ENCODE measurements around the gene SSR3. TPM values are rescaled to one million over a fixed set of nuclear protein-coding genes. Genes with fewer than 3 reads are reported as not detected.

Gene SSR3
- total and polyA plus RNA-seq, 8 donors = 30.4 to 190 (median 76.8) TPM

DNA sequence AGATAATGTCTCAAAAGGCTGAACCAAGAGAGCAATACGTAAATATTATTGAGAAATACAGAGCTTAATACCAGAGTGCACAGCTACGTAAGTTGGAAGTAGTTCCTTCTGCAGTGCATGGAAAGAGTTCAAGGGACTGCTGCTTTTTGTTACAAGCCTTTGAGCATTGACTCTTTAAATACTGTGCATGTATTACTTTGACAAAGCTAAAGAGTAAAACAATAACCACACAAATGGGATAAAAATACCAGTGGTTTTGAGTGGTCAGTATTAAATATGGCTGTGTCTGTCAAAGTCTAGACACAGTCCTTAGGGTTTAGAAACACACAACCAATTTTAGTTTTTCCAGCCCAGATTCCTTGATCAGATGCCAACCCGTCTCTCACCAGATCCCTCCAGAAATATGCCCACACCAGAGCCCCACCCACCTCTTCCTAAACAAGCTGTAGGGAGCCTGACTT, 62.1 kb downstream of the SSR3 start:
- TF ChIP-seq EP300 (IDR thresholded peaks at IDR 0.05) (no peak), POLR2A (IDR thresholded peaks at IDR 0.05) (no peak), POLR2AphosphoS5 (IDR thresholded peaks at IDR 0.05) (no peak)
- peaks cover 0 to 3% (median 0%) of the 10 kb centered on the region in 4 donors for H3K4me1 ChIP-seq
- no peaks in the 10 kb centered on the region for H3K36me3 ChIP-seq
- no peaks in the 10 kb centered on the region for H3K27me3 ChIP-seq
- no peaks in the 10 kb centered on the region for H3K9me3 ChIP-seq
- H3K4me3 ChIP-seq = no peak overlapping the region
- intact Hi-C loops (cut with DNase I; ENCODE audit: low total_unique reads) = no loop called here
- peak overlapping the region in 2 of 5 donors; percentile 2 to 67 for H3K27ac ChIP-seq
- peak in 1 of 2 donors; percentile 35 for DNase-seq
- WGBS, 5 donors = 60 to 86% (median 75%) methylated on average over 3 of the region's 3 CpGs

DNA sequence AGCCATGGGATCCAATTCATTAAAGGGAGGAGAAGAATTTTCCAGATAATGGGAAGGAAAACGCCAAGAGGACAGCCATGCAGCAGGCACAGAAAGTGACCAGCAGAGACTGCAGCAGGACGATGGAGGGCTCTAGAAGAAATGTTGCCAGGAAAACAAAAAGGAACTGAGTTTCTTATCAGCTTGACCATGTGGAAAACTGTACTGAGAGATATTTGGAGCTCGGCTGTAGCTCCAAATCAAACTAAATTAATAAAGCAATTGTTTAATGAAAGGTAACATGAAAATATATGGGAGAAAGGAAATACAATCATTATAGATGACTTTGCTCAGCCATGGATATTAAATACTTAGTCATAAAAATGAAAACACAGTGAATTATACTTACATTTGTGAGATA, 63.7 kb downstream of the SSR3 start:
- H3K27ac ChIP-seq = peak overlapping the region in 1 of 5 donors; percentile 67
- peaks cover 0 to 5% (median 0%) of the 10 kb centered on the region in 4 donors for H3K4me1 ChIP-seq
- no peak for DNase-seq
- H3K4me3 ChIP-seq = no peak overlapping the region
- H3K9me3 ChIP-seq = no peaks in the 10 kb centered on the region
- intact Hi-C loops (cut with DNase I; ENCODE audit: low total_unique reads) = no loop called here
- no peaks in the 10 kb centered on the region for H3K36me3 ChIP-seq
- WGBS, 5 donors = 28 to 51% (median 40%) methylated on average over 3 of the region's 3 CpGs
- TF ChIP-seq POLR2AphosphoS5 (IDR thresholded peaks at IDR 0.05) (no peak), EP300 (IDR thresholded peaks at IDR 0.05) (no peak), POLR2A (IDR thresholded peaks at IDR 0.05) (no peak)
- TF ChIP-seq, protein P1, sequence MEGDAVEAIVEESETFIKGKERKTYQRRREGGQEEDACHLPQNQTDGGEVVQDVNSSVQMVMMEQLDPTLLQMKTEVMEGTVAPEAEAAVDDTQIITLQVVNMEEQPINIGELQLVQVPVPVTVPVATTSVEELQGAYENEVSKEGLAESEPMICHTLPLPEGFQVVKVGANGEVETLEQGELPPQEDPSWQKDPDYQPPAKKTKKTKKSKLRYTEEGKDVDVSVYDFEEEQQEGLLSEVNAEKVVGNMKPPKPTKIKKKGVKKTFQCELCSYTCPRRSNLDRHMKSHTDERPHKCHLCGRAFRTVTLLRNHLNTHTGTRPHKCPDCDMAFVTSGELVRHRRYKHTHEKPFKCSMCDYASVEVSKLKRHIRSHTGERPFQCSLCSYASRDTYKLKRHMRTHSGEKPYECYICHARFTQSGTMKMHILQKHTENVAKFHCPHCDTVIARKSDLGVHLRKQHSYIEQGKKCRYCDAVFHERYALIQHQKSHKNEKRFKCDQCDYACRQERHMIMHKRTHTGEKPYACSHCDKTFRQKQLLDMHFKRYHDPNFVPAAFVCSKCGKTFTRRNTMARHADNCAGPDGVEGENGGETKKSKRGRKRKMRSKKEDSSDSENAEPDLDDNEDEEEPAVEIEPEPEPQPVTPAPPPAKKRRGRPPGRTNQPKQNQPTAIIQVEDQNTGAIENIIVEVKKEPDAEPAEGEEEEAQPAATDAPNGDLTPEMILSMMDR (IDR thresholded peaks at IDR 0.05) = no peak
- H3K27me3 ChIP-seq = no peaks in the 10 kb centered on the region

Other genes starting within 250 kb of the SSR3 start
- gene TIPARP, start 119.5 kb upstream of the SSR3 start, total RNA-seq = 10 to 100 TPM in 4 of 5 donors, 1 to 10 TPM in 1; 7.2 to 73.4 (median 40.6) TPM
- 10 to 100 TPM in 1 of 3 donors, 1 to 10 TPM in 2; 7.8 to 20.2 (median 9.5) TPM for gene TIPARP, start 119.5 kb upstream of the SSR3 start, polyA plus RNA-seq

Data from stomach (tissue), 9 donors.